Hematopoietic multipotent progenitor cell treated with erythropoietin and hydrocortisone succinate and interleukin-3 and kit ligand, for 15 days (in vitro differentiated cells): Measurements from ENCODE around the gene AMD1.

Experiments used
- DNase-seq: peaks from one replicate; pipeline ENCODE4 v3.0.0-alpha.2; 2015; ENCODE audit warnings: low spot score

AMD1 gene

GRCh38 chr6:110939429-110940200, 65.0 kb downstream of the AMD1 start:
- no peak for DNase-seq

GRCh38 chr6:110944681-110945151, 70.1 kb downstream of the AMD1 start:
- peak; percentile 77 for DNase-seq
